Measurements from ENCODE around the gene ZBTB8B. TPM values are rescaled to one million over a fixed set of nuclear protein-coding genes. Genes with fewer than 3 reads are reported as not detected.
A peak's percentile ranks its signal among the peaks of the same experiment; 100 is the strongest.

Gene ZBTB8B
- total and polyA plus RNA-seq, 4 donors, result under 0.01 to 0.09 (median 0.03) TPM

GRCh38 chr1:32498751-32499150 lies 33.9 kb downstream of the ZBTB8B start:
- Histone ChIP-seq H3K36me3 (ENCODE audit: control insufficient read depth in 4 of 4, insufficient read depth in 4 of 4, low read length in 4 of 4) (no peaks in the 10 kb centered on the region), H3K4me3 (no peak overlapping the region), H3K4me1 (ENCODE audit: control insufficient read depth in 5 of 5, insufficient read depth in 5 of 5, low read length in 5 of 5) (peaks cover 0 to 7% (median 0%) of the 10 kb centered on the region in 5 donors), H3K27ac (ENCODE audit: low read depth in 1 of 2, low read length in 1 of 2) (no peak overlapping the region), H3K27me3 (ENCODE audit: control insufficient read depth in 3 of 3, insufficient read depth in 3 of 3, low read length in 2 of 3) (no peaks in the 10 kb centered on the region), H3K9me3 (ENCODE audit: control insufficient read depth in 4 of 4, insufficient read depth in 3 of 4, low read length in 3 of 4) (peaks cover 0 to 2% (median 0%) of the 10 kb centered on the region in 4 donors), H3K9ac (ENCODE audit: insufficient read depth in 1 of 2, low read length in 2 of 2) (no peak overlapping the region)
- ATAC-seq (ENCODE audit: insufficient read depth, low FRiP score) (no peak), DNase-seq (no peak)
- no peak for TF ChIP-seq CTCF (IDR thresholded peaks at IDR 0.05; ENCODE audit: control extremely low read depth, extremely low read depth)
- 95% methylated on average over 8 of the region's 8 CpGs for WGBS, 2 donors

DNA sequence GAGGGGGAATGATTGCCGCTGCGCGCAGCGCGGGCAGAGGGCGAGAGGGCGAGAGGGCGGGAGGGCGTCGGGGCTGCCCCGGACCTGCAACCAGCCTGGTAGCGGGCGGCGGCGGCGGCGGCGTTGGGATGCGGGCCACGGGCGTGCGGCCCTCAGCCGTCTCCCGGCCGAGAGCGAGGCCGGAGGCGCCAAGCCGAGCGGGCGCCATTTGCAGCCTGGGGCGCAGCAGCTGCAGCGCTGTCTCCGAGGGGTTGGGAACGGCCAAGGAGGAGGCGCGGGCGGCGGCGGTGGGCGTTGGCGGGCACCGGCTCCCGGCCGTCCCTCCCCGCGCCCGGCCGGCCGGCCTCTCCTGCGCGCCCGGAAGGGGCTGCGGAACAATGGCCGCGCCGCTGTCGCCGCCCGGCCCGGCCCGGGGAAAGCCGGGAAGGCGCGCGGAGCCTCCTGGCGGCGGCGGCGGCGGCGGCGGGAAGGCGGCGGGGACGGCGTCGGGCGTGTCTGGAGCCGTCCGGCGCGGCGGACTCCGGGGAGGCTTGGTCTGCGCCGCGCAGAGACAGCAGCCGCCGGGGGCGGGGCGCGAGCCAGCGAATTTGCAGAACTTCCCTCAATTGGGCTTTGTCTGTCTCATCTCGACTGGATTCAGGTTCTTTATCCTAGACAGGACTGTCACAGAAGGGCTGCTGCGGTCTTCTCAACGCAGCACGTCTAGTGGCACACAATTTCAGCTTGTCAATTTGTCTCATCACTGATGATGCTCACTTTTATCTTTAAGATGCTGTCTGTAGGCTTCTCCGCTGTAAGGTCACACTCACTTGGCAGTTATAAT lies 35.7 kb downstream of the ZBTB8B start:
- H3K4me3 ChIP-seq, result peak overlapping the region; percentile 88
- peaks cover 0 to 3% (median 0%) of the 10 kb centered on the region in 5 donors for H3K4me1 ChIP-seq (ENCODE audit: control insufficient read depth in 5 of 5, insufficient read depth in 5 of 5, low read length in 5 of 5)
- H3K9me3 ChIP-seq (ENCODE audit: control insufficient read depth in 4 of 4, insufficient read depth in 3 of 4, low read length in 3 of 4), result peaks cover 0 to 2% (median 0%) of the 10 kb centered on the region in 4 donors

DNA sequence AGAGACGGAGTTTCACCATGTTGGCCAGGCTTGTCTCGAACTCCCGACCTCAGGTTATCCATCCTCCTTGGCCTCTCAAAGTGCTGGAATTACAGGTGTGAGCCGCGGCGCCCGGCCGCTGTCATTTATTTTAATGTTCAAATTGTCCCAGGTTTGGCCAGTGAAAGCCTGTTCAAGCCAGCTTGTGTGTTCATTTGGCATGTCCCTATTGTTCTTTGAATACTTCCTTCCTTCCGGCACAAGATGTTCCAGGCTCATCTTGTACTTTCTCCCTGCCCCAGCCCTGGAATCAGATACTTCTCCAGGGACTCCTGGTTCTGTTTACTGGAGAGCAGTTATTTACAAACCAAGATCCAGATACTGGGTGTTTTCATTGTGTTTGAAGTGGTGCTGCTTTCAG lies 37.0 kb downstream of the ZBTB8B start:
- DNase-seq (peak in 2 of 3 donors; percentile 15 to 46), ATAC-seq (ENCODE audit: insufficient read depth, low FRiP score) (no peak)
- TF ChIP-seq CTCF (IDR thresholded peaks at IDR 0.05; ENCODE audit: control extremely low read depth, extremely low read depth), result no peak
- H3K27ac ChIP-seq (ENCODE audit: low read depth in 1 of 2, low read length in 1 of 2), result peak overlapping the region; percentile 96 to 99
- H3K36me3 ChIP-seq (ENCODE audit: control insufficient read depth in 4 of 4, insufficient read depth in 4 of 4, low read length in 4 of 4), result no peaks in the 10 kb centered on the region
- H3K9ac ChIP-seq (ENCODE audit: insufficient read depth in 1 of 2, low read length in 2 of 2), result no peak overlapping the region
- H3K4me1 ChIP-seq (ENCODE audit: control insufficient read depth in 5 of 5, insufficient read depth in 5 of 5, low read length in 5 of 5), result peaks cover 0 to 3% (median 0%) of the 10 kb centered on the region in 5 donors
- no peak overlapping the region for H3K4me3 ChIP-seq
- peaks cover 0 to 2% (median 0%) of the 10 kb centered on the region in 4 donors for H3K9me3 ChIP-seq (ENCODE audit: control insufficient read depth in 4 of 4, insufficient read depth in 3 of 4, low read length in 3 of 4)
- WGBS, 2 donors, result 74 to 89% methylated on average over 9 of the region's 9 CpGs
- no peaks in the 10 kb centered on the region for H3K27me3 ChIP-seq (ENCODE audit: control insufficient read depth in 3 of 3, insufficient read depth in 3 of 3, low read length in 2 of 3)

More for the DNA sequence above, 35.7 kb downstream of the ZBTB8B start:
- Histone ChIP-seq H3K27ac (ENCODE audit: low read depth in 1 of 2, low read length in 1 of 2) (peak overlapping the region; percentile 96 to 99), H3K27me3 (ENCODE audit: control insufficient read depth in 3 of 3, insufficient read depth in 3 of 3, low read length in 2 of 3) (no peaks in the 10 kb centered on the region), H3K9ac (ENCODE audit: insufficient read depth in 1 of 2, low read length in 2 of 2) (peak overlapping the region; percentile 11 to 80), H3K36me3 (ENCODE audit: control insufficient read depth in 4 of 4, insufficient read depth in 4 of 4, low read length in 4 of 4) (no peaks in the 10 kb centered on the region)
- DNase-seq (peak; percentile 65 to 73 (median 72)), ATAC-seq (ENCODE audit: insufficient read depth, low FRiP score) (peak; percentile 78)
- TF ChIP-seq CTCF (IDR thresholded peaks at IDR 0.05; ENCODE audit: control extremely low read depth, extremely low read depth), result no peak
- WGBS, 2 donors, result 1 to 2% methylated on average over 46 to 99 of the region's 99 CpGs

Data from lung (tissue), 12 donors.